Activated T-helper 1 cell treated with anti-CD3 and anti-CD28 coated beads, Interleukin-2, amount 50 U/mL, for 16 hours (primary cell): Measurements from ENCODE around the gene ZFP62.
"Not testable (repeated sequence)": the region's sequence is repeated elsewhere in the genome, so short reads cannot be mapped to it uniquely, and the experiment has no call there.

Source experiments
- DNase-seq, 2 donors: peaks; one replicate each; pipeline ENCODE4 v3.0.0-alpha.2; 2020; ENCODE audit warnings: low read depth in 1 of 2, low spot score in 1 of 2

ZFP62 gene

GRCh38 chr5:180831139-180832093 is 29.7 kb downstream of the ZFP62 start:
- peak; percentile 58 to 63 for DNase-seq

DNA sequence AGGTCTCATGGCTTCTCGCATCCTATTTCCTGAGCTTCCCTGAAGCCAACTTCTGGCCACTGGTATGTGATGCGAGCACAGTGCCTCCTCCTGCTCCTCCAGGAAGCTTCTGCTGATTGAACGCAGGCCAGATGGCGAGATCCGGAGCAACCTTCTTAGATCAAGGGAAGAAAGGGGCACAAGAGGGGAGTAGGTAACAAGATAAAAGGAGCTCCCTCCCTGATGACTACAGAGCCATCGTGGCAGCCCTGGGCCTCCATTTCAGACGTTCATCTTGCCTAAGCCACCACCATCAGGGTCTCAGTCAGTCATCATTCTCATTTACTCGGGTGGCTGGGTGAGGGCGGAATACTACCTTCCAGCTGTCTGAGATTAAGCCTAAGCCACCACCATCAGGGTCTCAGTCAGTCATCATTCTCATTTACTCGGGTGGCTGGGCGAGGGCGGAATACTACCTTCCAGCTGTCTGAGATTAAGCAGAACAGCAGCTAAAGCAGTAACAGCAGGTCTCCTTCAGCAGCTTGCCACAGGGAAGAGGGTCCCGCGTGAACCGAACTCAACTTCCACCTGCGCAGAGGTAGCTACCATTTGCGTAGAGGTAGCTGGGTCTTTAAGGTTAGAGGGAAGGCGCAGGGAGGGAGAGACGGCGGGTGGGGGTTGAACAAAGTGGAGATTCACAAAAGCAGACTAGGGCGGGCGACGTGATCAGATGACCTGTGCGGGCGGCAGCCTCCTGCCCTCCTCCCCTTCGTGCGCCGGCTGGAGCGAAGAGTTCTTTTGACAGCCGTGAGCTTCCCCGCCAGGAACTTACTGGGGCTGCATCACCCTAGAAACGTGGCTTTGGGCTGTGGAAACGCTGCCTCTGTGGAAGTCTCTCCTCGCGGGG is 30.6 kb downstream of the ZFP62 start:
- DNase-seq: peak; percentile 48 to 49

DNA sequence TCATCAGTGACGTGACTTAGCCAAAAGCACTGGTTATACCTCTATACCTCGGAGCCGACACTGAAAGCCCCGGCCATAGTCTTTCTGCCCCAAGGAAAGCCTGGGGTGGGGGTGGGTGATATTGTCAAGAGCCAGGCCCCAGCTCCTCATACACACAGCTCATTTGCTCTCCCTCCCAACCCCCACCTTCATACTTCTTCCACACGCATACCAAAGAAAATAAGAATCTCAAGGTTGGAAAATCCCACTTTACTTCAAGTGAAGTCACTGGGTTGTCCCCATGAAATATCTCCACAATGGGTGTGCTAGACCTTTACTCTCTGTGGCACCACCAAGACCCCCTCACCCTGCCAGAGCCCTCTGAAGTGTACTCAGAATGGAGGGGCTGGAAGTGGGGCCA is 31.4 kb downstream of the ZFP62 start:
- no peak for DNase-seq

GRCh38 chr5:180828756-180829531 is 32.1 kb downstream of the ZFP62 start:
- DNase-seq: not testable (repeated sequence)

DNA sequence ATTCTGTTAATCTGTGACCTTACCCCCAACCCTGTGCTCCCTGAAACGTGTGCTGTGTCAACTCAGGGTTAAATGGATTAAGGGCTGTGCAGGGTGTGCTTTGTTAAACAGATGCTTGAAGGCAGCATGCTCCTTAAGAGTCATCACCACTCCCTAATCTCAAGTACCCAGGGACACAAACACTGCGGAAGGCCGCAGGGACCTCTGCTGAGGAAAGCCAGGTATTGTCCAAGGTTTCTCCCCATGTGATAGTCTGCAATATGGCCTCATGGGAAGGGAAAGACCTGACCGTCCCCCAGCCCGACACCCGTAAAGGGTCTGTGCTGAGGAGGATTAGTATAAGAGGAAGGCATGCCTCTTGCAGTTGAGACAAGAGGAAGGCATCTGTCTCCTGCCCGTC is 33.7 kb downstream of the ZFP62 start:
- not testable (repeated sequence) for DNase-seq

- DNase-seq: no peak
These were observed 35.1 kb downstream of the ZFP62 start for GRCh38 chr5:180825768-180826525.

- no peak for DNase-seq
These were observed 36.2 kb downstream of the ZFP62 start for GRCh38 chr5:180824630-180825476.

GRCh38 chr5:180823940-180824629 is 37.0 kb downstream of the ZFP62 start:
- DNase-seq: no peak

DNA sequence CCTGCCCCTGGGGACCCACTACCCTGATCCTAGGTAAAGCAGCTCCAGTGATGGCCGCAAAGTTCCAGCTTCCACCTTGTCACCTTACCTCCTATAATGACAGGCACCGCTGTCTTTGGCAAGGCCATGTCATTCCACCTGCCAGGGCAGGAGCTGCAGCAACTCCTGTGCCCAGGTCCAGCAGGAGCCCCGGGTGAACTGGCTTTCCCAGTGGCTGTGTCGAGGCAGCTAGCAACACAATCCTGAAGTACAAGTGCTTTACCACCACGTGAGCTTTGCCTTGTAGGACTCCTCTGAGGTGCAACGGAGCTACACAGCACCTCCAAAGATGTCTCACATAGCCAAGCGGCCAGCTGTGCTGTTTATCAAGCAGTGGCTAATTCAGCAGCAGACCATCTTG is 37.7 kb downstream of the ZFP62 start:
- no peak for DNase-seq

GRCh38 chr5:180821538-180821937 is 39.5 kb downstream of the ZFP62 start:
- no peak for DNase-seq

- DNase-seq: no peak
These were observed 40.2 kb downstream of the ZFP62 start for GRCh38 chr5:180820788-180821321.

- DNase-seq: no peak
These were observed 42.3 kb downstream of the ZFP62 start for GRCh38 chr5:180818677-180819341.

DNA sequence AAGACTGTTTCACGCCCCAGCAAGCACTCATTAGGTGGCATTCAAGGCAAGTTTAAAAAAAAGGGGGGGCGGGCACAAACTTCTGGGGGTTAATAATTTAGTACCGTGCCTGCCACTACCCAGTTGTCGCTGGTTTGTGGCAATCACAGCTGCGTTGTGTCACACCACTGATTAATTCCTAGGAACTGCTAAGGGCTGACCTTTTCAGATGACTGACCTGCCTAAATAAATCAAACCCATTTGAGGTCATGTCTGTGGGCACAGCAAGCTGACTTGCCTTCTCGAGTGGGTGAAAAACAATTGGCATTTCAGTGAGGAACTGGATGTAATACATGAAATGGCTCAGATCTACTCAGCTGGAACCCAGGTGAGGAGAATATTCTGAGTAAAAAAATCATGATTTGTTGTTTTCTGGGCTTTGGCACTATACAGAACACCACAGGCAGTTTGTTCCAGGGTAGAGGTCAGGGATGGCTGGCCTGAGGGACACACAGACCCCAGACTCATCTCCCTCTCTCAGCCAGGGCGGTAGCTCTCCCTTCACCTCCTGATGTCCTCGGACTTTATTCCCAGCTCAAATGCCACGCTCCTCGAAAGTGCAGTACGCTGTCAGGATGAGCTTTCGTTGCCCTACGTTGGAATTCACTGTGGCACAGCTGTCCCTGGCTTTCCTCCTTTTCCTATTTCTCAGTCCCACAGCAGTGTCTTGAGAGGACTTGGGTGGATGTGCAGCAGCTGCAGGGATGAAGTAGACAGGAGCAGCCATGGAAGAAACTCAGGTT is 43.0 kb downstream of the ZFP62 start:
- DNase-seq: no peak

GRCh38 chr5:180816608-180817534 is 44.2 kb downstream of the ZFP62 start:
- DNase-seq: no peak

- no peak for DNase-seq
These were observed 45.7 kb downstream of the ZFP62 start for GRCh38 chr5:180815293-180815917.

DNA sequence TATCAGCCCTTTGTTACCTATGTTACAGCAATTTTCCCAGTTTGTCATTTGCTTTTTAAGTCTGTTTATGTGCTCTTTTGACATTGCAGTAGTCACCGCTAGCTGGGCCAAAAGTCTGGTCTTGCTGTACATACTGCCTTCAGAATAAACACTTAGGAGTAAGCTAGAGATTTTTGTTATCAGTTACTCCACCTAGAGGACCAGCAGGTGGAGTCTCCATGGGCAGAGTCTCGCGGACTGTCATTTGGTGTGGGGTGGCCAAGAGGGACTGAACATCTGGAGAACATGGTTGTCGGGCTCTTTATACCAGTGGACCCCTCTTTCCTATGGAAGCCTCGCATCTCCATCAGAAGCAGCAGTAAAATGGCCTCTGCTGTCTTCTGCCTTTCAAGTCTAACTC is 47.7 kb downstream of the ZFP62 start:
- no peak for DNase-seq
